Prostate gland (tissue), 2 donors: ENCODE data around the gene KDM4C.

Experiments
- POLR2A ChIP-seq: fragments of 450-650 bp; IDR thresholded peaks from one replicate; pipeline ENCODE4 v1.6.1; 2016; ENCODE audit warnings: antibody characterized with exemption, mild to moderate bottlenecking
- TF ChIP-seq, protein P1 (sequence below), 4 experiments: fragments of 200-600 bp in 2 of 4; fragments of 450-650 bp in 2 of 4; sonication (generic) in 2 of 4; IDR thresholded peaks; 1 replicate in 3 of 4; 2 replicates in 1 of 4; pipeline ENCODE4 v1.5.1; 2016 to 2019; ENCODE audit warnings: antibody characterized with exemption in 4 of 4, mild to moderate bottlenecking in 2 of 4, moderate library complexity in 2 of 4

- TF ChIP-seq, protein P1, sequence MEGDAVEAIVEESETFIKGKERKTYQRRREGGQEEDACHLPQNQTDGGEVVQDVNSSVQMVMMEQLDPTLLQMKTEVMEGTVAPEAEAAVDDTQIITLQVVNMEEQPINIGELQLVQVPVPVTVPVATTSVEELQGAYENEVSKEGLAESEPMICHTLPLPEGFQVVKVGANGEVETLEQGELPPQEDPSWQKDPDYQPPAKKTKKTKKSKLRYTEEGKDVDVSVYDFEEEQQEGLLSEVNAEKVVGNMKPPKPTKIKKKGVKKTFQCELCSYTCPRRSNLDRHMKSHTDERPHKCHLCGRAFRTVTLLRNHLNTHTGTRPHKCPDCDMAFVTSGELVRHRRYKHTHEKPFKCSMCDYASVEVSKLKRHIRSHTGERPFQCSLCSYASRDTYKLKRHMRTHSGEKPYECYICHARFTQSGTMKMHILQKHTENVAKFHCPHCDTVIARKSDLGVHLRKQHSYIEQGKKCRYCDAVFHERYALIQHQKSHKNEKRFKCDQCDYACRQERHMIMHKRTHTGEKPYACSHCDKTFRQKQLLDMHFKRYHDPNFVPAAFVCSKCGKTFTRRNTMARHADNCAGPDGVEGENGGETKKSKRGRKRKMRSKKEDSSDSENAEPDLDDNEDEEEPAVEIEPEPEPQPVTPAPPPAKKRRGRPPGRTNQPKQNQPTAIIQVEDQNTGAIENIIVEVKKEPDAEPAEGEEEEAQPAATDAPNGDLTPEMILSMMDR (IDR thresholded peaks at IDR 0.05): no peak
- no peak for TF ChIP-seq POLR2A
These were observed 287.6 kb downstream of the KDM4C start for GRCh38 chr9:7045361-7045760.
